GM21717 (cell line): ENCODE data around the gene MYH14.

Experiments
- ATAC-seq: cut with Tn5 transposase; IDR thresholded peaks from one replicate; pipeline ENCODE4 v1.9.1; 2021; ENCODE audit warnings: mild to moderate bottlenecking, moderate library complexity; ENCODE audit not compliant: unreplicated experiment

Gene MYH14

GRCh38 chr19:50203281-50204080, at the start of gene MYH14:
MYH14 (plus strand) TSS chr19:50203622; CDS start chr19:50210366, 6,744 bp downstream.
- ATAC-seq, result no peak

DNA sequence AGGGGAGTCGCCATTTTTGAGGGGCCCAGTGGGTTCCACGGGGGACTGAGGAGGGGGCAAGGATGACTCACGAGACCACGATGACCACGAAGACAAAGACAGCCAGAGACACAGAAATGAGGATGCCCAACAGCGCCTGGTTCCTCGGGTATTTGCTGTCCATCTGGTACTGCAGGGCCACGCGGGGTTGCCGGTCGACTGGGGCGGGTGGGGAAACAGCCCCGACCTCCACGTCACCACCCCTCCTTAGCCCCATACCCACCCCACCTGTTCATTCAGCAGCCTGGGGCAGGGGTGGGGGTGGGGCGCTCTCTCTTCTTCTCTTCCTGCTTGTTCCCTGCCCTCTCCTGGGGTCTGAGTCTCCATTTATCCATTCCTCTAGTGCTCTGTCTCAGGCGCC, 48.9 kb upstream of the MYH14 start:
- ATAC-seq, result no peak

DNA sequence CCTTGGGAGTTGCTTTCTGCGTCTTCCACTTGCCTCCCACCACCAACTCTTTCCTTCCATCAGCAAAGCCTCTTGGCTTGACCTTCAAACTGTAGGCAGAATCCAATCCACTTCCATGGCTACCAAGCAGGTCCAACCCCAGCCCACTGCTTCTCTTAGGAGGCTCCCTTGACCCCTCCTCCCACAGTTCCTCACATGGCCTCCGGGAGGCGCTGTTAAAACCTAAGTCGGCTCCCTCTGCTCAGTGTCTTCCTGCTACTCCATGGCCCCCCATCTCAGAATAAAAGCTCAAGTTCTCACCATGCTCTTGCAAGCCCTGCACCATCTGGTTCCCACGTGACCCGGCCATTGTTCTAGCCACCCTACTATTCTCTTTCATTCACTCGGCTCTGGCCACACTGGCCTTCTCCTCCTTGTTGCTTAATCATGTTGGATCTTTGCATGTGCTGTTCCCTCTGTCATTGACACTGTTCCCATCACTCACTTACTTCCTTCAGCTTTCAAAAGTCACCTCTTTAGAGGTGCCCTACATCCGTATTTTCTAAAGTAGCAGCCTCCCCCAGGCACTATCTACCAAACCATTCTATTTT, 47.8 kb upstream of the MYH14 start:
- no peak for ATAC-seq

DNA sequence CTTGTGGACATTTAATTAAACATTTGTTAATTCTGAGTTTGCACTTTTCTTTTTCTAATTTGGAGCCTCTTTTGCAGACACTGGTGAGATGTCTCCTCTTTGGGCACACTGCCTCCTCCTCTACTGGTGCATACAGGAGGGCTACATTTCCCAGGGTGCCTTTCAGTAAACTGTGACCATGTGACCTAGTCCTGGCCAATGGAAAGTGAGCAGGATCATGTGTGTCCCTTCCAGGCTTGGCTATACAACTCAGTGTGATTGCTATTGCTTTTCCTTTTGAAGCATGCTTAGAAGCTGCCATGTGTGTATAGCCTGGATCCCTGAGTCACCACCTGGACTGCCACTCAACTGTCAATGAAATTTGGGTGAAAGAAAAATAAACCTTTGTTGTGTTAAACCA, 44.8 kb upstream of the MYH14 start:
- no peak for ATAC-seq

DNA sequence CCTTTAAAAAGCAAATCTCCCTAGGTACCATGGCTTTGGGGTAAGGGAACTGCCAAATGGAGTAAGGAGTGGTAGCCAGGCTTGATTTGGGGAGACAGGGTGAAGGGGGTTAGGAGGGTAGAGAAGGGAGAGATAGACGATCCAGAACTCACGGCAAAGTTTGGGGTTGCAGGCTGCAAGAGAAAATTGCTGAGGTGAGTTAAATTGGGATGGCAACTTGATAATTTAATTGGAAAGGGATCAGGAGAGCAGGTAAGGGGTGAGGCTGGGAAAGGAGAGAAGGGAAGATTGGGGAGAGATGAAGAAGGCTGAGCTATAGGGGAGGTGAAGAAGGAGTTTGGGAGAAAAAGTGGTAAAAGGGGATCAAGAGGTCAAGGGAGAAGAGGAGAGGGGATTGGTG, 44.3 kb upstream of the MYH14 start:
- ATAC-seq, result no peak

GRCh38 chr19:50162988-50163387, 40.4 kb upstream of the MYH14 start, which contains the start of gene IZUMO2:
IZUMO2 (minus strand) TSS chr19:50163281; CDS start chr19:50163194, 87 bp downstream.
- no peak for ATAC-seq

DNA sequence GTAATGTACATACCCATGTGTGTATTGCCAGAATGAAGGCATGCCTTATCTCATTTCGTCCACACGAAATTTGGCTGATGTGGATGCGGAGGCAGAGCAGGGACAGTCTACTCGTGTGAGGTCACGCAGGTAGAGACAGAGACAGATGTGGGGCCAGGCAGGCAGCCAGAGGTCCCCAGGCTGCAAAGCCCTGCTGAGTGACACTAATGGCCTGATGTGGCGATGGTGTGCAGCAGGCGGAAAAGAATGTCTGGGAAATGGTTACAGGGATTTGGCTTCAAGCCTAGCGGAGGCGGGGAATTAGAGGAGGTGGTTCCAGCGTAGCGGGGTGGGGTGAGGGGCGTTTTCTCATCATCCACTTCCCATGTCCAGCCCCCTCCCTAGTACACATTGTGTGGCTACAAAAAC, 36.1 kb upstream of the MYH14 start:
- ATAC-seq, result no peak

DNA sequence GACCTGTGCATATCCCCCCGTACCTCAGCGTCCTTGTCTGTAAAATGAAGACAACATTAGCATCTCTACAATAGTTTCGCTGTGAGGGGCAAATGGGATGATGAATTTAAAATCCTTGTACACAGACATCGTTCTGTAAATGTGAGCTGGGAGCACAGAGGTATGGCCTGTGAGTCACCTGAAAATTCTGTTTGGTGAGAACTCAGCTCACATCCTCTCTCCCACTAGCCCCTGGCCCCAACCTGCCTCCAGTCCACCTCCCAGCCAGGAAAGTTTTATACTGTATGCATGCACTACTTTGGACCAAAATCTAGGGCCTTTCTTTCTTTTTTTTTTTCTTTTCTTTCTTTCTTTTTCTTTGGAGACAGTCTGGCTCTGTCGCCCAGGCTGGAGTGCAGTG, 31.7 kb upstream of the MYH14 start:
- ATAC-seq, result no peak

DNA sequence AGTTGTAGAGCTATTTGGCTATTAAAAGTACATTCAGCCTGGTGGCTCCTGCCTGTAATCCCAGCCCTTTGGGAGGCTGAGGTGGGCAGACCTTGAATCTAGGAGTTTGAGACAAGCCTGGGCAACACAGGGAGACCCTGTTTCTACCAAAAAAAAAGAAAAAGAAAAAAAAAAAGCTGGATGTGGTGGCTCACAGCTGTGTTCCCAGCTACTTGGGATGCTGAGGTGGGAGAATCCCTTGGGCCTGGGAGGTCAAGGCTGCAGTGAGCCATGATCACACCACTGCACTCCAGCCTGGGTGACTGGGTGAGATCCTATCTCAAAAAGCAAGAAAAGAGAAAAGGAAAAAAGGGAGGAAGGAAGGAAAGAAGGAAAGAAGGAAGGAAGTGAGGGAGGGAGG, 30.7 kb upstream of the MYH14 start:
- ATAC-seq, result no peak

- ATAC-seq, result no peak
These were observed 30.3 kb upstream of the MYH14 start for GRCh38 chr19:50173127-50173526.

GRCh38 chr19:50174100-50174793, 29.2 kb upstream of the MYH14 start:
- ATAC-seq, result no peak

DNA sequence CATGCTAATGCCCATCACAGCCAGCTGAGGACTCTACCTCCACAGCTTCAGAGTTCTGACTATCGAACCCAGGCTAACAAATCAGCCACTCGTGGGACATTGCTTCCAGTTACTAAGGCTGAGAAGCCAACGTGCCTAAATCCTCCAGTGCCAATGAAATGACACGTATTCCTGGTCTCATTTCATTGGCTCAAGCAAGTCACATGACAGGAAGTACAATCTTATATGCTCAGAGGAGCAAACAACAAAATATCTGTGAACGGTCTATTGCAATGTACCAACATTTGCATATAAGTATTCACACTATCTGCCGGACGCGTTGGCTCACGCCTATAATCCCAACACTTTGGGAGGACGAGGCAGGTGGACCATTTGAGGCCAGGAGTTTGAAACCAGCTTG, 27.5 kb upstream of the MYH14 start:
- ATAC-seq, result no peak

GRCh38 chr19:50176775-50177174, 26.6 kb upstream of the MYH14 start:
- ATAC-seq, result no peak

DNA sequence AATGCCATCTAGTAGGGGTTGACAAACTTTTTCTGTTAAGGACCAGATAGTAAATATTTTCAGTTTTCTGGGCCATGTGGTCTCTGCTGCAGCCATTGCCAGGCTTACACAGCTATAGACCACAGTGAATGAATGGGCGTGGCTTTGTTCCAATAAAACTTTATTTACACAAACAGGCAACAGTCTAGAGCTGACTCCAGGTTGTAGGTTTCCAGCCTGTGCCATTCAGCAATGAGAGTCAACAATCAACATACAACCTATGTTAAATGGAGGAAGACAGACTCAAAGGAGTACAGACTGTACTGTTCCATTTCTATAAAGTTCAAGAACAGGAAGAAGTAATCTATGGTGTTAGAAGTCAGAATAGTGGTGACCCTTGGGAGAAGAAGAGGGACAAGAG, 25.1 kb upstream of the MYH14 start:
- no peak for ATAC-seq

- no peak for ATAC-seq
These were observed 24.4 kb upstream of the MYH14 start for GRCh38 chr19:50178859-50179537.

- ATAC-seq, result no peak
These were observed 22.3 kb upstream of the MYH14 start for GRCh38 chr19:50181121-50181520.

- ATAC-seq, result no peak
These were observed 19.2 kb upstream of the MYH14 start for GRCh38 chr19:50184196-50184595.

GRCh38 chr19:50187937-50188336, 15.5 kb upstream of the MYH14 start:
- no peak for ATAC-seq

DNA sequence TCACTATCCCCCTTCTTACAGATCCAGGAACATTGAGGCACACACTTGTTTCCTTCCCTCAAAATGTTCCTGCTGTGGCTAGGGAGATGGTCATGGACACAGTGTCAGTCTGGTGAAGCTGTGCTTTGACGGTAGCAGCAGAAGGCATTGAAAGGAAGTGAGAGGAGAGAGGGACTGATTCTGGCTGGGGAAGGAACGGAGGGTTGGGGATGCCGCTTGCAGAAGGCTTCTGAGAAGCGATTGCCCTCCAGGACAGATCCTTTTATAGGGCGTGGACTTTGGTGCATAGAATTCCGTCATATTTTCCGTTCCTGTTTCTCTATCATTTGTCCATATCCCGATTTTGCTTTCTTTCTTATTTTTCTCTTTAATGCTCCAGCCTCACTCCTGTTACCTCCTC, 14.1 kb upstream of the MYH14 start:
- ATAC-seq, result no peak

- no peak for ATAC-seq
These were observed 13.0 kb upstream of the MYH14 start for GRCh38 chr19:50190439-50190891.

- ATAC-seq, result no peak
These were observed 12.2 kb upstream of the MYH14 start for GRCh38 chr19:50191216-50191615.
